ENCODE data around the gene POLR3H. TPM values are rescaled to one million over a fixed set of nuclear protein-coding genes. Genes with fewer than 3 reads are reported as not detected.

The POLR3H gene
- total RNA-seq, 1 experiment from 2014 or later = 47.6 TPM

GRCh38 chr22:41587347-41587723 is 43.1 kb upstream of the POLR3H start:
- Histone ChIP-seq H3K9me3 (ENCODE audit: insufficient read depth, low read depth) (no peaks in the 10 kb centered on the region), H2AFZ (no peak overlapping the region), H3K36me3 (ENCODE audit: low read depth) (no peaks in the 10 kb centered on the region), H4K20me1 (ENCODE audit: insufficient read depth) (no peaks in the 10 kb centered on the region; the same call in 1 of the 2 replicates), H3K9me2 (ENCODE audit: insufficient read depth) (no peaks in the 10 kb centered on the region), H3K4me1 (replicated peaks; ENCODE audit: insufficient read depth) (peaks cover 18% of the 10 kb centered on the region), H3K4me2 (no peak overlapping the region), H3K4me3 (no peak overlapping the region), H3K27ac (no peak overlapping the region), H3K27me3 (ENCODE audit: insufficient read depth, low read depth) (no peaks in the 10 kb centered on the region), H3K79me2 (ENCODE audit: low read depth) (peaks cover 15% of the 10 kb centered on the region; the same call in 1 of the 2 replicates), H3F3A (ENCODE audit: insufficient read depth, low read depth) (peaks cover 17% of the 10 kb centered on the region)
- BruUV-seq (replicated peaks) = no TSS peak
- POLR2A ChIA-PET (ENCODE audit: unreplicated experiment) = no interaction called here
- CTCF ChIA-PET = interaction anchor here (0.6 kb wide), 1 partner anchor 37 kb away, joined by 3 read pairs; no protein-coding TSS in a partner anchor
- DNase-seq = no peak
- TF ChIP-seq EZH2 (IDR thresholded peaks at IDR 0.05; ENCODE audit: low read depth) = no peak
- TF ChIP-seq CTCF (conservative IDR thresholded peaks at IDR 0.05) = no peak
- intact Hi-C loops (cut with micrococcal nuclease; ENCODE audit: unreplicated experiment) = no loop called here

GRCh38 chr22:41585898-41586297 is 41.6 kb upstream of the POLR3H start:
- Histone ChIP-seq H3K27me3 (ENCODE audit: insufficient read depth, low read depth) (no peaks in the 10 kb centered on the region), H3K4me3 (no peak overlapping the region), H3K4me1 (replicated peaks; ENCODE audit: insufficient read depth) (peaks cover 18% of the 10 kb centered on the region), H3K27ac (no peak overlapping the region), H4K20me1 (ENCODE audit: insufficient read depth) (no peaks in the 10 kb centered on the region; the same call in 1 of the 2 replicates), H3K9me3 (ENCODE audit: insufficient read depth, low read depth) (no peaks in the 10 kb centered on the region), H3K36me3 (ENCODE audit: low read depth) (no peaks in the 10 kb centered on the region), H2AFZ (no peak overlapping the region), H3K79me2 (ENCODE audit: low read depth) (peaks cover 15% of the 10 kb centered on the region; the same call in 1 of the 2 replicates), H3F3A (ENCODE audit: insufficient read depth, low read depth) (peaks cover 10% of the 10 kb centered on the region), H3K9me2 (ENCODE audit: insufficient read depth) (no peaks in the 10 kb centered on the region), H3K4me2 (no peak overlapping the region)
- intact Hi-C loops (cut with micrococcal nuclease; ENCODE audit: unreplicated experiment) = no loop called here
- CTCF ChIA-PET = no interaction called here
- no TSS peak for BruUV-seq (replicated peaks)
- POLR2A ChIA-PET (ENCODE audit: unreplicated experiment) = no interaction called here
- TF ChIP-seq EZH2 (IDR thresholded peaks at IDR 0.05; ENCODE audit: low read depth) (no peak), CTCF (conservative IDR thresholded peaks at IDR 0.05) (no peak)
- DNase-seq = no peak

- POLR2A ChIA-PET (ENCODE audit: unreplicated experiment) = no interaction called here
- Histone ChIP-seq H3K9me2 (ENCODE audit: insufficient read depth) (no peaks in the 10 kb centered on the region), H3K9me3 (ENCODE audit: insufficient read depth, low read depth) (no peaks in the 10 kb centered on the region), H2AFZ (no peak overlapping the region), H3F3A (ENCODE audit: insufficient read depth, low read depth) (peaks cover 10% of the 10 kb centered on the region), H3K27me3 (ENCODE audit: insufficient read depth, low read depth) (no peaks in the 10 kb centered on the region), H3K36me3 (ENCODE audit: low read depth) (no peaks in the 10 kb centered on the region), H3K79me2 (ENCODE audit: low read depth) (peaks cover 15% of the 10 kb centered on the region; the same call in 1 of the 2 replicates), H3K27ac (no peak overlapping the region), H3K4me1 (replicated peaks; ENCODE audit: insufficient read depth) (peaks cover 18% of the 10 kb centered on the region), H3K4me3 (no peak overlapping the region), H3K4me2 (no peak overlapping the region), H4K20me1 (ENCODE audit: insufficient read depth) (no peaks in the 10 kb centered on the region; the same call in 1 of the 2 replicates)
- no peak for DNase-seq
- TF ChIP-seq EZH2 (IDR thresholded peaks at IDR 0.05; ENCODE audit: low read depth) = no peak
- BruUV-seq (replicated peaks) = no TSS peak
- intact Hi-C loops (cut with micrococcal nuclease; ENCODE audit: unreplicated experiment) = no loop called here
- CTCF ChIA-PET = no interaction called here
These were observed 40.6 kb upstream of the POLR3H start for GRCh38 chr22:41584881-41585280.

- ChIA-PET POLR2A (ENCODE audit: unreplicated experiment) (no interaction called here), CTCF (no interaction called here)
- DNase-seq = no peak
- H3K27me3 ChIP-seq (ENCODE audit: insufficient read depth, low read depth) = no peaks in the 10 kb centered on the region
- H3K9me2 ChIP-seq (ENCODE audit: insufficient read depth) = no peaks in the 10 kb centered on the region
- no peak overlapping the region for H3K4me2 ChIP-seq
- no peaks in the 10 kb centered on the region for H3K79me2 ChIP-seq (ENCODE audit: low read depth)
- BruUV-seq (replicated peaks) = no TSS peak
- no peak overlapping the region for H3K27ac ChIP-seq
- intact Hi-C loops (cut with micrococcal nuclease; ENCODE audit: unreplicated experiment) = no loop called here
- TF ChIP-seq CTCF (conservative IDR thresholded peaks at IDR 0.05) (no peak), EZH2 (IDR thresholded peaks at IDR 0.05; ENCODE audit: low read depth) (no peak)
- H2AFZ ChIP-seq = no peak overlapping the region
- H3K4me3 ChIP-seq = no peak overlapping the region
- H3K4me1 ChIP-seq (replicated peaks; ENCODE audit: insufficient read depth) = peaks cover 4% of the 10 kb centered on the region
- no peaks in the 10 kb centered on the region for H3K36me3 ChIP-seq (ENCODE audit: low read depth)
- no peaks in the 10 kb centered on the region; the same call in 1 of the 2 replicates for H4K20me1 ChIP-seq (ENCODE audit: insufficient read depth)
- H3F3A ChIP-seq (ENCODE audit: insufficient read depth, low read depth) = peaks cover 5% of the 10 kb centered on the region
- H3K9me3 ChIP-seq (ENCODE audit: insufficient read depth, low read depth) = no peaks in the 10 kb centered on the region
These were observed 38.4 kb upstream of the POLR3H start for GRCh38 chr22:41582694-41583093.

Data from PC-9 (cell line).